ENCODE data around the gene PARD3. TPM values are rescaled to one million over a fixed set of nuclear protein-coding genes. Genes with fewer than 3 reads are reported as not detected.
A peak's percentile ranks its signal among the peaks of the same experiment; 100 is the strongest.

Gene PARD3
- total and polyA plus RNA-seq, 2 donors (not counting 3 experiments of a cell fraction or from before 2014, with no cell fraction given) = 7.3 to 24.1 TPM

DNA sequence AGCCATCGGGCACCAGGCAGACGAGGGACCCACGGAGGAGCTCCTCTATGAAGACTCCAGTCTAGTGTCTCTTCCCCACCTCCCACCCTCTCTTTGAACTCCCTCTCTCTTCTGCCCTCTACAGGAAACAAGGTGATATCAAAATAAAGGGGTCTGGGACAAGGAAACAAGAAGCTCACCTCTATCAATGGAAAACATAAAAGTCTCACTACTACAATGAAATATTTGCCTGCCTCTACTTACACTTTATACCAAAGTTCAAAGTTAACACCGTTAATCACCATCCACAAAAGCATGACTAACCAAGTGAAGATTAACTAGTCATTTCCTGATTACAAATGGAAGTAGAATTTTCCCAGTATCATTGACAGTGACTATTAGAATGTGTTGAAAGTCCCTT lies 82.2 kb downstream of the PARD3 start:
- DNase-seq (ENCODE audit: low read depth, low spot score) = peak; percentile 61
- BruUV-seq (replicated peaks) = no TSS peak
- H4K20me1 ChIP-seq (replicated peaks; ENCODE audit: control insufficient read depth, extremely low read depth, insufficient read depth, low read length) = no peaks in the 10 kb centered on the region
- H3K27me3 ChIP-seq (ENCODE audit: control insufficient read depth in 2 of 2, insufficient read depth in 2 of 2, low read length in 2 of 2) = no peaks in the 10 kb centered on the region
- ChIA-PET CTCF (interaction anchor here (0.9 to 3.2 kb wide), 12 partner anchors 9 to 261 kb away, joined by 3 to 23 read pairs (median 4); no protein-coding TSS in a partner anchor), POLR2A (interaction anchor here (0.6 kb wide), 1 partner anchor 33 kb away, joined by 3 read pairs; no protein-coding TSS in a partner anchor)
- H3K9me3 ChIP-seq (replicated peaks; ENCODE audit: control insufficient read depth, insufficient read depth, low read length) = no peaks in the 10 kb centered on the region
- intact Hi-C loops (cut with micrococcal nuclease) = loop anchor here (1.0 kb wide), 3 partner anchors 25 to 81 kb away; no protein-coding TSS in a partner anchor
- dilution Hi-C loops (cut with MboI; ENCODE audit: extremely low pct_ligation_motif_present, low sequenced_read_pairs) = no loop called here
- TF ChIP-seq, protein P1, sequence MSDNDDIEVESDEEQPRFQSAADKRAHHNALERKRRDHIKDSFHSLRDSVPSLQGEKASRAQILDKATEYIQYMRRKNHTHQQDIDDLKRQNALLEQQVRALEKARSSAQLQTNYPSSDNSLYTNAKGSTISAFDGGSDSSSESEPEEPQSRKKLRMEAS (IDR thresholded peaks at IDR 0.05; ENCODE audit: insufficient read depth, insufficient read length) = no peak
- TF ChIP-seq, protein P2, sequence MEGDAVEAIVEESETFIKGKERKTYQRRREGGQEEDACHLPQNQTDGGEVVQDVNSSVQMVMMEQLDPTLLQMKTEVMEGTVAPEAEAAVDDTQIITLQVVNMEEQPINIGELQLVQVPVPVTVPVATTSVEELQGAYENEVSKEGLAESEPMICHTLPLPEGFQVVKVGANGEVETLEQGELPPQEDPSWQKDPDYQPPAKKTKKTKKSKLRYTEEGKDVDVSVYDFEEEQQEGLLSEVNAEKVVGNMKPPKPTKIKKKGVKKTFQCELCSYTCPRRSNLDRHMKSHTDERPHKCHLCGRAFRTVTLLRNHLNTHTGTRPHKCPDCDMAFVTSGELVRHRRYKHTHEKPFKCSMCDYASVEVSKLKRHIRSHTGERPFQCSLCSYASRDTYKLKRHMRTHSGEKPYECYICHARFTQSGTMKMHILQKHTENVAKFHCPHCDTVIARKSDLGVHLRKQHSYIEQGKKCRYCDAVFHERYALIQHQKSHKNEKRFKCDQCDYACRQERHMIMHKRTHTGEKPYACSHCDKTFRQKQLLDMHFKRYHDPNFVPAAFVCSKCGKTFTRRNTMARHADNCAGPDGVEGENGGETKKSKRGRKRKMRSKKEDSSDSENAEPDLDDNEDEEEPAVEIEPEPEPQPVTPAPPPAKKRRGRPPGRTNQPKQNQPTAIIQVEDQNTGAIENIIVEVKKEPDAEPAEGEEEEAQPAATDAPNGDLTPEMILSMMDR (IDR thresholded peaks at IDR 0.05; ENCODE audit: extremely low read depth in 1 of 2, insufficient read depth in 1 of 2, low read depth in 1 of 2, low read length in 2 of 2) = no peak
- TF ChIP-seq FOS (IDR thresholded peaks at IDR 0.05; ENCODE audit: borderline replicate concordance, insufficient read depth, low read length) (peak; percentile 82), EZH2 (IDR thresholded peaks at IDR 0.05; ENCODE audit: borderline replicate concordance, low read depth, low read length, severe bottlenecking) (no peak), GATA2 (IDR thresholded peaks at IDR 0.05; ENCODE audit: insufficient read depth, insufficient read length, low read depth, low read length) (no peak), POLR2AphosphoS5 (IDR thresholded peaks at IDR 0.05; ENCODE audit: insufficient read depth, low read depth, low read length) (no peak), JUN (IDR thresholded peaks at IDR 0.05; ENCODE audit: borderline replicate concordance, insufficient read depth, insufficient read length, low read depth) (peak; percentile 80), POLR2A (IDR thresholded peaks at IDR 0.05; ENCODE audit: low read depth, low read length) (no peak), MYC (IDR thresholded peaks at IDR 0.05; ENCODE audit: low read depth, low read length) (no peak)
- H3K36me3 ChIP-seq (ENCODE audit: control insufficient read depth in 2 of 2, extremely low read depth in 1 of 2, insufficient read depth in 2 of 2, low read length in 2 of 2) = no peaks in the 10 kb centered on the region
- no peaks in the 10 kb centered on the region for H3K9me1 ChIP-seq (replicated peaks; ENCODE audit: control insufficient read depth, extremely low read depth, insufficient read depth, low read length)
- peaks cover 3% of the 10 kb centered on the region for H3K79me2 ChIP-seq (ENCODE audit: control insufficient read depth, insufficient read depth, low read length)
- no peak overlapping the region for H3K4me3 ChIP-seq (replicated peaks in 1 of 3; ENCODE audit: insufficient read depth in 1 of 3, low read depth in 1 of 3, low read length in 3 of 3)
- peak; percentile 42 for FAIRE-seq
- no peak overlapping the region for H3K9ac ChIP-seq (replicated peaks; ENCODE audit: extremely low read depth, insufficient read depth, low read length)
- no peak overlapping the region for H2AFZ ChIP-seq (ENCODE audit: low read depth, low read length)
- H3K27ac ChIP-seq (ENCODE audit: insufficient read depth, low read depth, low read length) = peak overlapping the region; percentile 88
- peaks cover 30% of the 10 kb centered on the region for H3K4me1 ChIP-seq (ENCODE audit: control insufficient read depth, extremely low read depth, insufficient read depth, low read length)
- H3K4me2 ChIP-seq (ENCODE audit: insufficient read depth, low read length) = peak overlapping the region; percentile 69
